ENCODE data around the gene ATE1.

DNA sequence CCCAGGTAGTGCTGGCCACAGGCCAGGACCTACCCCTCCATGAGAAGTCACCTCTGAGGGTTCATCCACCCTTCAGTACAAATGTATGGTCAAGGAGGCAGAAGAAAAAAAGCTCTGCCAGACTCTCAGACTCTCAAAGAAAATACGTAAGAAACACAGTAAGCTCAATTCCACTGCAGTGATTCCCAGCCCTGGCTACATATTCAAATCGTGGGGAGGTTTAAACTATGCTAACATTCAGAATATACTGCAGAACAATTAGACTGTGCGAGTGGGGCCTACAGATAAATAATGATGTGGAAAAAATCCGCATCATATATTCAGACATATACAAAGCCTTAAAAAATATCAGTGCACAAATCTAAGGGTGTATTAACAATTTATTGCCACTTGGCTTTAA, 162.6 kb downstream of the ATE1 start:
- TF ChIP-seq POLR2AphosphoS5 (IDR thresholded peaks at IDR 0.05) (no peak), CTCF (IDR thresholded peaks at IDR 0.05) (no peak), POLR2A (IDR thresholded peaks at IDR 0.05) (no peak)
